ENCODE results near the gene COQ3.
A peak's percentile ranks its signal among the peaks of the same experiment; 100 is the strongest.

Gene COQ3

DNA sequence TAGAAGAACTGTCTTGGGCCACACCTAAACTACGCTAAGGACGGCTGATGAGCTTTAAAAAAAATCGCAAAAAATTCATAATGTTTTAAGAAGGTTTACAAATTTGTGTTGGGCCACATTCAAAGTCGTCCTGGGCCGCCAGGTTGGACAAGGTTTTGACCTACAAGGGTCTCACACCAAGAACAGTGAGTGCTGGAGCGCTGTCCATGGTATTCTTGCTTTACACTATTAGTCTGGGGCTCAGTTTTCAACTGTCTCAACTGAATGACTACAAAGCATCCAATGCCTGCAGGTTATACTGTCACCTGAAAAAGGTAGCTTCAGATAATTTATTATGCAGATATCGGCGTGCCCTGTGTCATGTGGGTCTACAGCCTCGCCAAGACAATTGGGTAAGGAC lies 40.9 kb downstream of the COQ3 start:
- Histone ChIP-seq H2AK5ac (ENCODE audit: low read length) (no peak overlapping the region), H2BK120ac (ENCODE audit: insufficient read depth, low read length, poor library complexity) (no peak overlapping the region), H2BK12ac (ENCODE audit: low read length) (no peak overlapping the region), H3K79me2 (ENCODE audit: control insufficient read depth, insufficient read depth, low read length, poor library complexity) (peaks cover 2% of the 10 kb centered on the region), H3K27me3 (ENCODE audit: insufficient read depth, low read length) (no peaks in the 10 kb centered on the region), H3K79me1 (ENCODE audit: low read length) (peaks cover 7% of the 10 kb centered on the region), H4K8ac (ENCODE audit: low read depth, low read length) (no peak overlapping the region), H3K27ac (ENCODE audit: low read depth, low read length) (no peak overlapping the region), H3K4me1 (ENCODE audit: control insufficient read depth in 1 of 2, insufficient read depth in 2 of 2, low read length in 2 of 2) (peaks cover 0 to 8% of the 10 kb centered on the region in 2 experiments), H3K9ac (ENCODE audit: low read length) (no peak overlapping the region), H3K23ac (ENCODE audit: low read length) (no peak overlapping the region), H3K9me3 (ENCODE audit: insufficient read depth, low read depth, low read length) (no peaks in the 10 kb centered on the region), H4K12ac (ENCODE audit: low read depth, low read length) (no peak overlapping the region), H3K4me3 (ENCODE audit: low read depth, low read length) (no peak overlapping the region), H3K4ac (ENCODE audit: low read depth, low read length) (no peak overlapping the region), H3K14ac (ENCODE audit: low read length) (no peak overlapping the region), H4K91ac (ENCODE audit: low read depth, low read length) (no peak overlapping the region), H2AFZ (ENCODE audit: insufficient read depth, low read length, poor library complexity) (no peak overlapping the region), H3K18ac (ENCODE audit: low read length) (no peak overlapping the region), H2BK5ac (ENCODE audit: low read depth, low read length, poor library complexity) (no peak overlapping the region), H3K36me3 (ENCODE audit: control insufficient read depth in 1 of 2, insufficient read depth in 2 of 2, low read length in 2 of 2) (no peaks in the 10 kb centered on the region), H3K4me2 (ENCODE audit: low read length) (no peak overlapping the region)
- no CpG with 5 or more reads among the region's 9 CpGs for WGBS (ENCODE audit: extremely low coverage, insufficient coverage, insufficient read length)
- DNase-seq = no peak

DNA sequence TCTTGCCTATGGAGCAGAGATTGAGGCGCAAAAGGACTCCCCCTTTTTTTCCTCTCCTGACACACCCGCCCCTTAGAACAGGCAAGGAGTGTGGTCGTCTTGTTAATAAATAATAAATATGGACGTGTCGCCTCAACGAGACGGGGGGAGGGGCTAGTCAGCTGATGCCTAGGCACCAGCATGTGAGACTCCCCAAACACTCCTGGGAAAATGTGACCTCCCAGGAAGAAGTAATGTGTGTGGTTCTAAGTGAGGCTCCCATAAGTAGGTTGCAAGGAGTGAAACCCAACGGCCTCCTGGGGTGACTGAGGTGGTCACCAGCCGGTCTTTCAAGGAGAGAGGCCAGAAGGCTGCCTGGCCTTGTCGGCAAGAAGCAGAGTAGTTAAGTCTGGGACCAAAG lies 43.4 kb downstream of the COQ3 start:
- peaks cover 7% of the 10 kb centered on the region for H3K79me1 ChIP-seq (ENCODE audit: low read length)
- DNase-seq = no peak
- H3K4me1 ChIP-seq (ENCODE audit: control insufficient read depth in 1 of 2, insufficient read depth in 2 of 2, low read length in 2 of 2) = peaks cover 0 to 8% of the 10 kb centered on the region in 2 experiments
- H3K14ac ChIP-seq (ENCODE audit: low read length) = no peak overlapping the region
- H4K12ac ChIP-seq (ENCODE audit: low read depth, low read length) = no peak overlapping the region
- H2BK12ac ChIP-seq (ENCODE audit: low read length) = no peak overlapping the region
- H2BK5ac ChIP-seq (ENCODE audit: low read depth, low read length, poor library complexity) = no peak overlapping the region
- H4K8ac ChIP-seq (ENCODE audit: low read depth, low read length) = no peak overlapping the region
- peaks cover 2% of the 10 kb centered on the region for H3K79me2 ChIP-seq (ENCODE audit: control insufficient read depth, insufficient read depth, low read length, poor library complexity)
- H3K27me3 ChIP-seq (ENCODE audit: insufficient read depth, low read length) = no peaks in the 10 kb centered on the region
- H3K9ac ChIP-seq (ENCODE audit: low read length) = no peak overlapping the region
- no peak overlapping the region for H2BK120ac ChIP-seq (ENCODE audit: insufficient read depth, low read length, poor library complexity)
- WGBS (ENCODE audit: extremely low coverage, insufficient coverage, insufficient read length) = no CpG with 5 or more reads among the region's 10 CpGs
- H4K91ac ChIP-seq (ENCODE audit: low read depth, low read length) = no peak overlapping the region
- no peak overlapping the region for H2AFZ ChIP-seq (ENCODE audit: insufficient read depth, low read length, poor library complexity)
- H3K9me3 ChIP-seq (ENCODE audit: insufficient read depth, low read depth, low read length) = no peaks in the 10 kb centered on the region
- no peak overlapping the region for H2AK5ac ChIP-seq (ENCODE audit: low read length)
- H3K18ac ChIP-seq (ENCODE audit: low read length) = no peak overlapping the region
- H3K4me3 ChIP-seq (ENCODE audit: low read depth, low read length) = no peak overlapping the region
- H3K36me3 ChIP-seq (ENCODE audit: control insufficient read depth in 1 of 2, insufficient read depth in 2 of 2, low read length in 2 of 2) = no peaks in the 10 kb centered on the region
- H3K4ac ChIP-seq (ENCODE audit: low read depth, low read length) = no peak overlapping the region
- H3K23ac ChIP-seq (ENCODE audit: low read length) = no peak overlapping the region
- H3K27ac ChIP-seq (ENCODE audit: low read depth, low read length) = no peak overlapping the region
- no peak overlapping the region for H3K4me2 ChIP-seq (ENCODE audit: low read length)

DNA sequence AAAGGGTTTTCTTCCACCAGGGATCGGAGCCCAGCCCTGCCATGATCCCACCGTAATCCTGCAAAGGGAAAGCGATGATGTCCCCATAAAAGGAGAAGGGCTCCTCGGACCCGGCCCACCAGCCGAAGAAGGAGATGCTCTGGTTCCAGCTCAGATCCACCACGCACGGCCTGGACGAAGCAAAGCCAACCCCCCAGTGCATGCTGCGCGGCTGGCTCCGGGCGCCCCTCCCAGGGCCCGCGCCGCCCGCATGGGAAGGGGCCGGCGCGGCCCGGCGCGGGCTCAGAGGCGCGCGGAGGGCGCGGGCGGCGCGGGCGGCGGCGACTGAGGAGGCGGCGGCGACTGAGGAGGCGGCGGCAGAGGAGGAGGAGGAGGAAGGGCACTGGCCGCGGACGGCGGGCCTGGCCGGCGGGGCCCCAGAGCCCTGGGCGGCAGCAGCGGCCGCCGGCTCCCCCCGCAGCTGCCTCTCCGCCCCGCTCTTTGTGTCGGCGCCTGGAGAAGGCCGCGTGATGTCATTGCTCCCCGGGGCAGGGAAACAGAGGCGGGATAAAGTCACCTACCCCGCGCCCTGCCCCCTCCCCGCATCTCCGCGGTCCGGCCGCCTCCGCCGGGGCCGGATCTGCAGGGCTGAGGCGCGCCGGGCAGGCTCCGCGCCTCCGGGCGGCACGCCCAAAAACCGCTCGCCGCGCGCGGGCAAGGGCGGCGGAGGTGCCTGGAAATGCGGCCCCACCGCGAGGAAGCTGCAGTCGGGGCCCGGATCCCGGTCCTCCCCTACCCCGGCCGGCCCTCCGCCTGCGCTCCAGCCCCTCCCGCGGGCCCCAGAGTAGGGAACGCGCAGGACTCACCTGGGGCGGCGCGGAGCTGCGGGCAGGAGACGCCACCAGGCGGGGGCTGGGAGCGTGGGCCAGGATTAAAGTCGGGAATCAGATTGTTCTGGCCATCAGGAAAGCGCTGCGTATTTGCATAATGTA lies 44.5 kb downstream of the COQ3 start, which contains the start of gene FAXC:
FAXC (minus strand) TSS at position 504 of the 971 bp plus-strand sequence; CDS start at position 202, 302 bp downstream.
- H3K4ac ChIP-seq (ENCODE audit: low read depth, low read length) = peak within 1 kb of the TSS; percentile 33
- no CpG with 5 or more reads among the region's 108 CpGs for WGBS (ENCODE audit: extremely low coverage, insufficient coverage, insufficient read length)
- H2BK5ac ChIP-seq (ENCODE audit: low read depth, low read length, poor library complexity) = peak within 1 kb of the TSS; percentile 39

DNA sequence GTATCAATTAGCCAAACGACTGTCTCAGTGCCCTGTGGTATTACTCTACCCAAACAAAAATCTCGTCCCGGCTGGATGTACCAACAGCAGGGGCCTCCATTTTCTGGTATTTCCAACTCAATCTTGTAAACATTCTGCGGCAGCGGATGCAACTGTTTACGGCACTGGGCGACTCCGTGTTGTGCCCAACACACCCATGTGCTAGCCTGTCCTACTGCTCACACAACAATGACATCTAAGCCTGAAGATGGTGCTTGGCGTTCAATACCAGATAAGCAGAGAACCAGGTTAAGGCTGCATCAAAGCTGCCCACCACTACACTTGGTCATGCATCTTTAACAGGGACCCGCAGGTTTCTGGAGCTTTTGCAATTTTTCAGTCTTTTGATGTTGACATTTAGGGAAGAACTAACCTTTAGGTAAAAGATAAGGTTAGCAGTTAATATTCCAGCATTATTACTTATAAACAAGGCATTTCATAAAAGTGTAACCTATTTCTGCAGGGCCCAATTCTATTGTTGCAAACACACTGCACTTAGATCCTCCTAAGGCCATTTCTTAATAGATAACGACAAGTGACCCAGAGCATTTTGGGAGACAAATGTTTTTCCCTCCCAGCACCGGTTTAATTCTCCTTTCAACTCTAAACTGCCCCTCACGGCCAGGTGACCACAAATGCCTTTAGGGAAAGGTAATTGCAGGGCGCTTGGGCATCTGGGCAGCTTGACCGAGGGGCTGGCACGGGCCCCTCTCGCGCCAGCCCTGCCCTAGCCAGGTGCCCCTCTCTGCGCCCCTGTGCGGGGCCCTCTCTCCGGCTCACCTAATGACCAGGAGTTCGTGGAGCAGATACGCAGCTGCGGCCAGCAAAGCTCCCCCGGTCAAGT lies 45.5 kb downstream of the COQ3 start:
- H2BK12ac ChIP-seq (ENCODE audit: low read length) = no peak overlapping the region
- H3K4ac ChIP-seq (ENCODE audit: low read depth, low read length) = peak overlapping the region; percentile 33
- H2BK120ac ChIP-seq (ENCODE audit: insufficient read depth, low read length, poor library complexity) = no peak overlapping the region
- no peaks in the 10 kb centered on the region for H3K27me3 ChIP-seq (ENCODE audit: insufficient read depth, low read length)
- H4K12ac ChIP-seq (ENCODE audit: low read depth, low read length) = peak overlapping the region; percentile 34
- H3K4me3 ChIP-seq (ENCODE audit: low read depth, low read length) = peak overlapping the region; percentile 79
- no peaks in the 10 kb centered on the region for H3K36me3 ChIP-seq (ENCODE audit: control insufficient read depth in 1 of 2, insufficient read depth in 2 of 2, low read length in 2 of 2)
- DNase-seq = peak in 1 of 2 donors; percentile 66
- peaks cover 2% of the 10 kb centered on the region for H3K79me2 ChIP-seq (ENCODE audit: control insufficient read depth, insufficient read depth, low read length, poor library complexity)
- peak overlapping the region; percentile 57 for H4K91ac ChIP-seq (ENCODE audit: low read depth, low read length)
- peak overlapping the region; percentile 90 for H4K8ac ChIP-seq (ENCODE audit: low read depth, low read length)
- H3K27ac ChIP-seq (ENCODE audit: low read depth, low read length) = no peak overlapping the region
- no peak overlapping the region for H3K23ac ChIP-seq (ENCODE audit: low read length)
- peak overlapping the region; percentile 57 for H3K18ac ChIP-seq (ENCODE audit: low read length)
- H3K14ac ChIP-seq (ENCODE audit: low read length) = peak overlapping the region; percentile 76
- no peak overlapping the region for H2BK5ac ChIP-seq (ENCODE audit: low read depth, low read length, poor library complexity)
- no CpG with 5 or more reads among the region's 25 CpGs for WGBS (ENCODE audit: extremely low coverage, insufficient coverage, insufficient read length)
- H3K4me1 ChIP-seq (ENCODE audit: control insufficient read depth in 1 of 2, insufficient read depth in 2 of 2, low read length in 2 of 2) = peaks cover 0 to 8% of the 10 kb centered on the region in 2 experiments
- peak overlapping the region; percentile 87 for H2AFZ ChIP-seq (ENCODE audit: insufficient read depth, low read length, poor library complexity)
- H3K79me1 ChIP-seq (ENCODE audit: low read length) = peaks cover 7% of the 10 kb centered on the region
- H2AK5ac ChIP-seq (ENCODE audit: low read length) = no peak overlapping the region
- H3K9ac ChIP-seq (ENCODE audit: low read length) = peak overlapping the region; percentile 45
- H3K9me3 ChIP-seq (ENCODE audit: insufficient read depth, low read depth, low read length) = no peaks in the 10 kb centered on the region
- peak overlapping the region; percentile 78 for H3K4me2 ChIP-seq (ENCODE audit: low read length)

More for the DNA sequence above, 44.5 kb downstream of the COQ3 start, which contains the start of gene FAXC:
- Histone ChIP-seq H3K27me3 (ENCODE audit: insufficient read depth, low read length) (no peaks in the 10 kb centered on the region), H3K4me1 (ENCODE audit: control insufficient read depth in 1 of 2, insufficient read depth in 2 of 2, low read length in 2 of 2) (peaks cover 0 to 8% of the 10 kb centered on the region in 2 experiments), H3K27ac (ENCODE audit: low read depth, low read length) (no peak within 1 kb of the TSS), H3K79me2 (ENCODE audit: control insufficient read depth, insufficient read depth, low read length, poor library complexity) (peaks cover 2% of the 10 kb centered on the region), H2BK120ac (ENCODE audit: insufficient read depth, low read length, poor library complexity) (peak within 1 kb of the TSS; percentile 73), H3K36me3 (ENCODE audit: control insufficient read depth in 1 of 2, insufficient read depth in 2 of 2, low read length in 2 of 2) (no peaks in the 10 kb centered on the region), H3K23ac (ENCODE audit: low read length) (no peak within 1 kb of the TSS), H3K9me3 (ENCODE audit: insufficient read depth, low read depth, low read length) (no peaks in the 10 kb centered on the region), H2BK12ac (ENCODE audit: low read length) (no peak within 1 kb of the TSS), H4K91ac (ENCODE audit: low read depth, low read length) (peak within 1 kb of the TSS; percentile 57), H3K14ac (ENCODE audit: low read length) (peak within 1 kb of the TSS; percentile 76), H3K9ac (ENCODE audit: low read length) (peak within 1 kb of the TSS; percentile 45), H4K12ac (ENCODE audit: low read depth, low read length) (peak within 1 kb of the TSS; percentile 34), H2AK5ac (ENCODE audit: low read length) (no peak within 1 kb of the TSS), H2AFZ (ENCODE audit: insufficient read depth, low read length, poor library complexity) (peak within 1 kb of the TSS; percentile 87), H3K4me3 (ENCODE audit: low read depth, low read length) (peak within 1 kb of the TSS; percentile 79), H4K8ac (ENCODE audit: low read depth, low read length) (peak within 1 kb of the TSS; percentile 90), H3K18ac (ENCODE audit: low read length) (peak within 1 kb of the TSS; percentile 73), H3K79me1 (ENCODE audit: low read length) (peaks cover 7% of the 10 kb centered on the region), H3K4me2 (ENCODE audit: low read length) (peak within 1 kb of the TSS; percentile 78)
- DNase-seq = peak; percentile 57 to 76
